ENCODE results near the gene ODR4.
"Not testable (repeated sequence)": the region's sequence is repeated elsewhere in the genome, so short reads cannot be mapped to it uniquely, and the experiment has no call there.

Gene ODR4

GRCh38 chr1:186424539-186424938, 48.9 kb downstream of the ODR4 start:
- DNase-seq, result no peak

GRCh38 chr1:186426118-186426517, 50.5 kb downstream of the ODR4 start:
- no peak for DNase-seq

- no peak for DNase-seq
Measured at GRCh38 chr1:186429017-186429416, 53.4 kb downstream of the ODR4 start.

GRCh38 chr1:186435336-186435735, 59.7 kb downstream of the ODR4 start:
- no peak for DNase-seq

GRCh38 chr1:186438567-186438966, 62.9 kb downstream of the ODR4 start:
- no peak for DNase-seq

GRCh38 chr1:186440584-186440983, 64.9 kb downstream of the ODR4 start:
- DNase-seq, result no peak

- DNase-seq, result no peak
Measured at GRCh38 chr1:186442651-186443375, 67.2 kb downstream of the ODR4 start.

- no peak for DNase-seq
Measured at GRCh38 chr1:186443638-186444037, 68.0 kb downstream of the ODR4 start.

- DNase-seq, result no peak
Measured at GRCh38 chr1:186446152-186446551, 70.5 kb downstream of the ODR4 start.

GRCh38 chr1:186454981-186455380, 79.3 kb downstream of the ODR4 start:
- no peak for DNase-seq

- DNase-seq, result no peak
Measured at GRCh38 chr1:186456729-186457255, 81.2 kb downstream of the ODR4 start.

GRCh38 chr1:186459161-186459560, 83.5 kb downstream of the ODR4 start:
- DNase-seq, result not testable (repeated sequence)

GRCh38 chr1:186461014-186461413, 85.4 kb downstream of the ODR4 start, which contains the start of gene PDC:
Gene PDC, minus strand, starts transcription at chr1:186461114. Its CDS starts 11,655 bp downstream, at chr1:186449459.
- no peak for DNase-seq

GRCh38 chr1:186463511-186463910, 87.9 kb downstream of the ODR4 start:
- DNase-seq, result no peak

- DNase-seq, result no peak
Measured at GRCh38 chr1:186463926-186464325, 88.3 kb downstream of the ODR4 start.

- DNase-seq, result not testable (repeated sequence)
Measured at GRCh38 chr1:186465491-186465890, 89.9 kb downstream of the ODR4 start.

- no peak for DNase-seq
Measured at GRCh38 chr1:186465946-186466345, 90.3 kb downstream of the ODR4 start.

Measured in stimulated activated CD4-positive, alpha-beta T cell treated with anti-CD3 and anti-CD28 coated beads, Interleukin-2, amount 100 ng/mL, for 24 hours (primary cell).